Measurements from ENCODE around the gene FAM81A.
"Not testable (repeated sequence)": the region's sequence is repeated elsewhere in the genome, so short reads cannot be mapped to it uniquely, and the experiment has no call there.

Gene FAM81A

GRCh38 chr15:59526466-59526865 is 88.5 kb downstream of the FAM81A start:
- not testable (repeated sequence) for H3K4me3 ChIP-seq (ENCODE audit: low read depth, low read length); H3K9me3 ChIP-seq (ENCODE audit: control insufficient read depth, insufficient read depth, low read length); H3K9ac ChIP-seq (ENCODE audit: low read depth, low read length); H3K27me3 ChIP-seq (ENCODE audit: control insufficient read depth, insufficient read depth, low read length); H3K27ac ChIP-seq (ENCODE audit: low read depth, low read length); H3K36me3 ChIP-seq (ENCODE audit: control insufficient read depth, insufficient read depth, low read length); H3K4me1 ChIP-seq (ENCODE audit: control insufficient read depth, insufficient read depth, low read length)

GRCh38 chr15:59528429-59528828 is 90.4 kb downstream of the FAM81A start:
- no peak overlapping the region for H3K9ac ChIP-seq (ENCODE audit: low read depth, low read length)
- H3K27ac ChIP-seq (ENCODE audit: low read depth, low read length), result no peak overlapping the region
- no peaks in the 10 kb centered on the region for H3K9me3 ChIP-seq (ENCODE audit: control insufficient read depth, insufficient read depth, low read length)
- H3K36me3 ChIP-seq (ENCODE audit: control insufficient read depth, insufficient read depth, low read length), result no peaks in the 10 kb centered on the region
- no peaks in the 10 kb centered on the region; the same call in 1 of the 2 replicates for H3K27me3 ChIP-seq (ENCODE audit: control insufficient read depth, insufficient read depth, low read length)
- no peaks in the 10 kb centered on the region for H3K4me1 ChIP-seq (ENCODE audit: control insufficient read depth, insufficient read depth, low read length)
- no peak overlapping the region for H3K4me3 ChIP-seq (ENCODE audit: low read depth, low read length)

GRCh38 chr15:59528961-59529402 is 91.0 kb downstream of the FAM81A start:
- H3K4me1 ChIP-seq (ENCODE audit: control insufficient read depth, insufficient read depth, low read length), result no peaks in the 10 kb centered on the region
- H3K9me3 ChIP-seq (ENCODE audit: control insufficient read depth, insufficient read depth, low read length), result no peaks in the 10 kb centered on the region
- no peaks in the 10 kb centered on the region for H3K36me3 ChIP-seq (ENCODE audit: control insufficient read depth, insufficient read depth, low read length)
- H3K9ac ChIP-seq (ENCODE audit: low read depth, low read length), result no peak overlapping the region
- H3K27ac ChIP-seq (ENCODE audit: low read depth, low read length), result no peak overlapping the region
- no peaks in the 10 kb centered on the region; the same call in 1 of the 2 replicates for H3K27me3 ChIP-seq (ENCODE audit: control insufficient read depth, insufficient read depth, low read length)
- no peak overlapping the region for H3K4me3 ChIP-seq (ENCODE audit: low read depth, low read length)

- Histone ChIP-seq H3K36me3 (ENCODE audit: control insufficient read depth, insufficient read depth, low read length) (no peaks in the 10 kb centered on the region), H3K9ac (ENCODE audit: low read depth, low read length) (no peak overlapping the region), H3K27me3 (ENCODE audit: control insufficient read depth, insufficient read depth, low read length) (no peaks in the 10 kb centered on the region; the same call in 1 of the 2 replicates), H3K27ac (ENCODE audit: low read depth, low read length) (no peak overlapping the region), H3K4me1 (ENCODE audit: control insufficient read depth, insufficient read depth, low read length) (no peaks in the 10 kb centered on the region), H3K4me3 (ENCODE audit: low read depth, low read length) (no peak overlapping the region), H3K9me3 (ENCODE audit: control insufficient read depth, insufficient read depth, low read length) (no peaks in the 10 kb centered on the region)
Measured at GRCh38 chr15:59531066-59531675, 93.2 kb downstream of the FAM81A start.

GRCh38 chr15:59532770-59533379 is 94.9 kb downstream of the FAM81A start:
- Histone ChIP-seq H3K9ac (ENCODE audit: low read depth, low read length) (no peak overlapping the region), H3K4me1 (ENCODE audit: control insufficient read depth, insufficient read depth, low read length) (no peaks in the 10 kb centered on the region), H3K9me3 (ENCODE audit: control insufficient read depth, insufficient read depth, low read length) (no peaks in the 10 kb centered on the region), H3K27ac (ENCODE audit: low read depth, low read length) (no peak overlapping the region), H3K27me3 (ENCODE audit: control insufficient read depth, insufficient read depth, low read length) (no peaks in the 10 kb centered on the region; the same call in 1 of the 2 replicates), H3K36me3 (ENCODE audit: control insufficient read depth, insufficient read depth, low read length) (no peaks in the 10 kb centered on the region), H3K4me3 (ENCODE audit: low read depth, low read length) (no peak overlapping the region)

- no peak overlapping the region for H3K9ac ChIP-seq (ENCODE audit: low read depth, low read length)
- H3K9me3 ChIP-seq (ENCODE audit: control insufficient read depth, insufficient read depth, low read length), result no peaks in the 10 kb centered on the region
- H3K27me3 ChIP-seq (ENCODE audit: control insufficient read depth, insufficient read depth, low read length), result peaks cover 2% of the 10 kb centered on the region
- H3K36me3 ChIP-seq (ENCODE audit: control insufficient read depth, insufficient read depth, low read length), result no peaks in the 10 kb centered on the region
- no peak overlapping the region for H3K4me3 ChIP-seq (ENCODE audit: low read depth, low read length)
- H3K4me1 ChIP-seq (ENCODE audit: control insufficient read depth, insufficient read depth, low read length), result no peaks in the 10 kb centered on the region
- no peak overlapping the region for H3K27ac ChIP-seq (ENCODE audit: low read depth, low read length)
Measured at GRCh38 chr15:59536553-59536952, 98.6 kb downstream of the FAM81A start.

GRCh38 chr15:59537403-59537802 is 99.4 kb downstream of the FAM81A start:
- Histone ChIP-seq H3K27me3 (ENCODE audit: control insufficient read depth, insufficient read depth, low read length) (peaks cover 9% of the 10 kb centered on the region), H3K9ac (ENCODE audit: low read depth, low read length) (no peak overlapping the region)

GRCh38 chr15:59538494-59538893 is 100.5 kb downstream of the FAM81A start:
- no peak overlapping the region for H3K27ac ChIP-seq (ENCODE audit: low read depth, low read length)
- H3K36me3 ChIP-seq (ENCODE audit: control insufficient read depth, insufficient read depth, low read length), result no peaks in the 10 kb centered on the region
- no peaks in the 10 kb centered on the region for H3K9me3 ChIP-seq (ENCODE audit: control insufficient read depth, insufficient read depth, low read length)
- H3K4me3 ChIP-seq (ENCODE audit: low read depth, low read length), result no peak overlapping the region
- H3K4me1 ChIP-seq (ENCODE audit: control insufficient read depth, insufficient read depth, low read length), result no peaks in the 10 kb centered on the region
- peaks cover 20% of the 10 kb centered on the region for H3K27me3 ChIP-seq (ENCODE audit: control insufficient read depth, insufficient read depth, low read length)
- no peak overlapping the region for H3K9ac ChIP-seq (ENCODE audit: low read depth, low read length)

More at GRCh38 chr15:59537403-59537802, 99.4 kb downstream of the FAM81A start:
- Histone ChIP-seq H3K27ac (ENCODE audit: low read depth, low read length) (no peak overlapping the region), H3K9me3 (ENCODE audit: control insufficient read depth, insufficient read depth, low read length) (no peaks in the 10 kb centered on the region), H3K36me3 (ENCODE audit: control insufficient read depth, insufficient read depth, low read length) (no peaks in the 10 kb centered on the region), H3K4me1 (ENCODE audit: control insufficient read depth, insufficient read depth, low read length) (no peaks in the 10 kb centered on the region), H3K4me3 (ENCODE audit: low read depth, low read length) (no peak overlapping the region)

GRCh38 chr15:59539799-59540198 is 101.8 kb downstream of the FAM81A start:
- Histone ChIP-seq H3K27ac (ENCODE audit: low read depth, low read length) (no peak overlapping the region), H3K9ac (ENCODE audit: low read depth, low read length) (no peak overlapping the region), H3K4me1 (ENCODE audit: control insufficient read depth, insufficient read depth, low read length) (no peaks in the 10 kb centered on the region), H3K4me3 (ENCODE audit: low read depth, low read length) (no peak overlapping the region), H3K36me3 (ENCODE audit: control insufficient read depth, insufficient read depth, low read length) (no peaks in the 10 kb centered on the region), H3K27me3 (ENCODE audit: control insufficient read depth, insufficient read depth, low read length) (peaks cover 33% of the 10 kb centered on the region), H3K9me3 (ENCODE audit: control insufficient read depth, insufficient read depth, low read length) (no peaks in the 10 kb centered on the region)

- no peaks in the 10 kb centered on the region for H3K9me3 ChIP-seq (ENCODE audit: control insufficient read depth, insufficient read depth, low read length)
- H3K4me3 ChIP-seq (ENCODE audit: low read depth, low read length), result no peak overlapping the region
- H3K36me3 ChIP-seq (ENCODE audit: control insufficient read depth, insufficient read depth, low read length), result no peaks in the 10 kb centered on the region
- peaks cover 36% of the 10 kb centered on the region for H3K27me3 ChIP-seq (ENCODE audit: control insufficient read depth, insufficient read depth, low read length)
- no peak overlapping the region for H3K27ac ChIP-seq (ENCODE audit: low read depth, low read length)
- no peaks in the 10 kb centered on the region for H3K4me1 ChIP-seq (ENCODE audit: control insufficient read depth, insufficient read depth, low read length)
- H3K9ac ChIP-seq (ENCODE audit: low read depth, low read length), result no peak overlapping the region
Measured at GRCh38 chr15:59540654-59541053, 102.7 kb downstream of the FAM81A start.

- H3K4me1 ChIP-seq (ENCODE audit: control insufficient read depth, insufficient read depth, low read length), result no peaks in the 10 kb centered on the region; the same call in 1 of the 2 replicates
- no peak overlapping the region for H3K27ac ChIP-seq (ENCODE audit: low read depth, low read length)
- no peak overlapping the region for H3K4me3 ChIP-seq (ENCODE audit: low read depth, low read length)
- no peaks in the 10 kb centered on the region for H3K36me3 ChIP-seq (ENCODE audit: control insufficient read depth, insufficient read depth, low read length)
- peaks cover 47% of the 10 kb centered on the region for H3K27me3 ChIP-seq (ENCODE audit: control insufficient read depth, insufficient read depth, low read length)
- no peak overlapping the region for H3K9ac ChIP-seq (ENCODE audit: low read depth, low read length)
- no peaks in the 10 kb centered on the region for H3K9me3 ChIP-seq (ENCODE audit: control insufficient read depth, insufficient read depth, low read length)
Measured at GRCh38 chr15:59541750-59542149, 103.8 kb downstream of the FAM81A start.

All from HUES48 (cell line).